NCI-H187 (cell line): Measurements from ENCODE around the gene POPDC2.
"Not testable (repeated sequence)": the region's sequence is repeated elsewhere in the genome, so short reads cannot be mapped to it uniquely, and the experiment has no call there.

Experiments used
- DNase-seq, 2 experiments: peaks; one replicate each; lab custom pipeline; 2025; lab: John Stamatoyannopoulos, UW

POPDC2 gene, protein sequence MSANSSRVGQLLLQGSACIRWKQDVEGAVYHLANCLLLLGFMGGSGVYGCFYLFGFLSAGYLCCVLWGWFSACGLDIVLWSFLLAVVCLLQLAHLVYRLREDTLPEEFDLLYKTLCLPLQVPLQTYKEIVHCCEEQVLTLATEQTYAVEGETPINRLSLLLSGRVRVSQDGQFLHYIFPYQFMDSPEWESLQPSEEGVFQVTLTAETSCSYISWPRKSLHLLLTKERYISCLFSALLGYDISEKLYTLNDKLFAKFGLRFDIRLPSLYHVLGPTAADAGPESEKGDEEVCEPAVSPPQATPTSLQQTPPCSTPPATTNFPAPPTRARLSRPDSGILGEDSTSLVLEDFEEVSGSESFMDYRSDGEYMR

DNA sequence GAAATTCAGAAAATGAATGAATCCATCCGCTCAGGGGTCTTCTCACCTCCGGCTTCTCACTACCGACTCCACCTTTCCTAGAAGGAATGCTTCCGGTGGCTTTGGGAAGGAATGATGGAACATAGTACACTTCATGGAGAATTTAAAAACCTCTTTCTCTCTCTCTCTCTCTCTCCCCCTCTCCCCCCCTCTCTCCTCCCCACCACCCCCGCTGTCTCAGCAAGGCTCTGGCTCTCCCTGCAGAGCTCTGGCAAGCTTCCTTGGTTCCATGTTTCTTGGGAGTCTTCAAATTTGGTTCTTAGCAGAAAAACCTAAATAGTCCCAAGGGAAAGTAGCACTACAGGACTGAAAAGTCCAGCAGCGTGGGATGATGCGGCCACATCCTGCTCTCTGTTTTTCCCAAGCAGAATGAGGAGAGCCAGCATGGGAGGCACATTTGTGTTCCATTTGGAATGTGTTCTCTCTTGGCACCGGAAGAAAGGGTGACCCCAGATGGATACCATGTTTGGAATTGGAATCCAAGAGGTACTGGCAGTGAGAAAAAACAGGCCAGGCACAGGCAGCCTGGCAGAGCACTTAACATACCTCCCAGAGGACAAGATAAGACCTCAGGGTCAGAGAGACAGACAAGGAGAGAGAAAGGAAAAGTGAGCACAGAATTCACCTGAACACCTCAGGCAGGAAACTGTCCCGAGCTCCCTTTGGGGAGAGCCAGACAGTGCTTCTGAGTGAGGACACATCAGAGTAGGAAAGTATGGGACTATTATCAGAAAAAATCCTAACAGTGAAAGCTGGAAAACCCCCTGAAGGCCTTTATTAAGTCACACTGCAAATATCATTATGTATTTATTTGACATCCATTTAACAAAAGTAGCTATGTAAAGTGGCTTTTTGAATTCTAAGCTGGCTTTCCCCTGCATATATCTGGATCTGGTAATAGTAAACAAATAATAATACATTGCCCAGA is at the start of gene POPDC2:
Gene POPDC2, minus strand, starts transcription at position 116 of the 967 bp plus-strand sequence. CDS start 166 bp downstream, outside the sequence.
- no peak for DNase-seq

DNA sequence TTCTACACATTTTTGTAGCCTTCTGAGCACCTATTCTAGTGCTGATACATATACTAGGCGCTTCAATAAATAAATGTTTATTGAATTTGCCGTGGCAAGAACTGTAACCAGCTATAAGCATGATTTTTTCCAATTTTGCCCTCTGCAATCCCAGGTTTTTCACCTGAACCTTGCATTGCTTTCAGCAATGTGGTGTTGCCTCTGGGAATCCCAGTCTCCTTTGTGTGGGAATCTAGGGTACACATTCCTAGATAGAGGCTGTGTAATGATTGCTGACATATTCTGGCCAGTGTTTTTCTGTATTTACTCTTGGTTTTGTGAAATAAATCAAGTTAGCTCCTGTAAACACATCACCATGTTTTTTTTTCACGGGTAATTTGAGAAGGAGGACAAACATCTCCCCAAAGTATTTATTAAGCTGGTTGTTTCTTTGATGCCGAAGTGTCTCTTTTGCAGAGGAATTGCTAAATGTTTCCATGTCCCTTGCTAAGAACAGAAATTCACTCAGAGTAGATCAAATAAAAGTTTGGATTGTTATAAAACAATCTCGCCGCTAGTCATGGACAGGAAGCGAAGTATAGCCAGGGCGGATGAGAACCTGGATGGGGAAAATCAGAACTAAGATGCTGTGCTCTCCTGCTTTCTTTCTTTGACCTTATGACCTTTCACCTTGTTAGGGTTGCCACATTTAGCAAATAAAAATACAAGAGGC is 43.6 kb upstream of the POPDC2 start:
- DNase-seq, result no peak

DNA sequence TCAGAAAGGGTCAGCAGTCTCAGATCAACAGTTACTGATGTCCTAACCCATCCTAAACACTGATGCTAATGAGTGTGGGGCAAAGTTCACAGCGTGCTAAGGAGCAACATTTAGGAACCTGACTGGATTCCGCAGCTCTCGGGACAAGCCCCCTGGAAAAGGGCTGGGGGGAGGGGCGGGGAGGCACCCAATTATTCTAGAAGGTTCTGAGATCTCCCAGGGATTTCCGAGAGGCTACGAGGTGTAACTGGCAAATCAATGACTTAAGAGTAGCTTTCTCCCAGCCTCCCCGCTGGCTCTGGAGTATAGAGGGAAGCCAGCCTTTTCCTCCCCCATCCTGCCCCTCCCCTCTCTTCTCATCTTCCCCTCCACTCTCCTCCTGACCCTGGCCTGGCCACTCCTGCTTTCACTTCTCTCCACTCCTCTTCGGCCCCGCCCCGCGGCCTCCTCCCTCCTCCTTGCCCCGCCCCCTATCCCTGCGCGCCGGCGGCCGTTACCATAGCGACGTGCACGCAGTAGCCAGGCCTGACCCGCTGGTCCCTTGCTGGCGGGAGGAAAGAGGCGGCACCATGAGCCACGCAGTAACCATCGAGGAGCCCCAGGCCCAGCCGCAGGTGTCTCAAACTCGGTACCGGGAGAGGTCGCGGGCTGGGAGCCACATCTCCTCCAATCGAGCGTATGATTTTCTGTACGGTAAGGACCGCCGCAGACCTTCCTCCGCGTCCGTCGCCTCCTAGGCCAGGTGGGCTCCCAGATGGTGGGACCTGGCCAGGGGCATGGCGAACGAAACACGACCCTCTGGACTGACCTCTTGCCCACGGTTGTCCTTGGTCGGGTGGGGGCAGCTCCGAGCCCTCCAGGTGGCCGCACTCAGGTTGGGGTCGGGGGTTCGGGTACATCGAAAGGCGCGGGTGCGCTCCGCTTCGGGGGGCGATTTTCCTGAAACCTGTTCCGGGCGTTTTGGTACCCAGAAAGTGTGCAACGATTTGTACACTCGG is 42.4 kb upstream of the POPDC2 start, which contains the start of gene CFAP91:
Gene CFAP91, plus strand, starts transcription at position 493 of the 998 bp plus-strand sequence. Its CDS starts 77 bp downstream, at position 570.
- DNase-seq, result peak; percentile 84 to 90

DNA sequence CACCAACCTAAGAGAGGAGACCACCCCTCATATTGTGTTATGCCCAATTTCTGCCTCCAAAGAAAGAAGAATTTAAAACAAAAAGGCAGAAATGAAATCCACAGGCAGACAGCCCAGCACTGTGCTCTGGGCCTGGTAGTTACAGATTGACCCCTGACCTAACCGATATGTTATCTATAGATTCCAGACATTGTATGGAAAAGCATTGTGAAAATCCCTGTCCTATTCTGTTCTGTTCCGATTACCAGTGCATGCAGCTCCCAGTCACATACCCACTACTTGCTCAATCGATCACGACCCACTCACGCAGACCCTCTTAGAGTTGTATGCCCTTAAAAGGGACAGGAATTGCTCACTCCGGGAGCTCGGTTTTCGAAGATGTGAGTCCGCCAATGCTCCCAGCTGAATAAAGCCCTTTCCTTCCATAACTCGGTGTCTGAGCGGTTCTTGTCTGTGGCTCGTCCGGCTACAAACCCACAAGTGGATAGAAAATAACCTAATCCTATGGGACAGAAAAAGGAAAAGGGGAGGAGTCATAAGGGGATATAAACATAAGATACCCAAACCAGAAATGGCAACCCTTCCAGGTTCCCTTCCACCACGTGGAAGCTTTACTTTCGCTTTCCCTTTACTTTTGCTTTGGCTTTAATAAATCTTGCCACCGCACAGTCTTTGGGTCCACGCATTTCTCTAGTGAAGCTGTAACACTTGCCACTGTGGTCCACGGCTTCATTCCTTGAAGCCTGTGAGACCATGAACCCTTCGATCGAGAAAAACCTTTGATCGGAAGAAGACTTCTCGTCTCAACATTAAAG is 40.7 kb upstream of the POPDC2 start:
- no peak for DNase-seq

DNA sequence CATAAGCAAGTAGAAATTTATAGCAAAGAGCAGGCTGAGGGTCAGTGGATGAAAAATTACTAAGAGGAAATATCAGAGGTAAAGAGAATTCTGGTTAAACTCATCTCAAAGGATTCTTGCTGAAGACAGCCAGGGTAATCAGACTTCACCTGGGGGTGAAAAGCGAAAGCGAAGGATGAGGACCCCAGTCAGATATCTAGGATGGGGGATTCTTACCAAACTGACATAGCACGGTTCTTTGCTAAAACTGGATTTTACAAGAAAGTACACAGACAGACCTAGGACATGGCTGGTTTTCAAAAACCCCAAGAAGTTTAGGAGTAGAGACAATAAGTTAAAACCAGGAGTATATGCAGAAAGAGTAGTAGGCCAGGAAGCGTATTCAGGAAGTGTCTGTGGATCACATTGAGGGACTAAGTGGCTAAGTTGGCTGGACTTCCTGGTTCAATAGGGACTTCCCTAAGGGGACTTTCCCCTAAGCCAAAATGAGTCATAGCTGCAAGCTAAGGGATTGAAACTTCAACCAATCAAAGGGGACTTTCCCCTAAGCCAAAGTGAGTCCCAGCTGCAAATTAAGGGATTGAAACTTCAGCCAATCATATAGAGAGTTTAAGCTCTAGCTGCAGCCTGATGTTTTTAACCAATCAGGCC is 40.0 kb upstream of the POPDC2 start:
- DNase-seq, result no peak

DNA sequence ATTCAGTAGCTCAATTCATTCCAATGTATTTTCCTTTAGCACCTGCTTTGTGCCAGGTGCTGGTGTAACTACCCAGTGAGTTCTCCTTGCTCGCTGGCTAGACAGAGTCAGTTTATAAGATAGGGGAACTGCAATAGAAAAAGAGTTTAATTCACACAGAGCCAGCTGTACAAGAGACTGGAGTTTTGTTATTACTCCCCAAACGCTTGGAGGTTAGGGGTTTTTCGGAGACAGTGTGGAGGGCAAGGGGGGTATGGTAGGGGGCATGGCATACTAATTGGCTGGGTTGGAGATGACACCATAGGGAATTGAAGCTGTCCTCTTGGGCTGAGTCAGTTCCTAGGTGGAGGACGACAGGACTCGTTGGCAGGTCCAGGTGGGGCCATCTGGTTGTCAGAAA is 37.0 kb upstream of the POPDC2 start:
- DNase-seq, result no peak

DNA sequence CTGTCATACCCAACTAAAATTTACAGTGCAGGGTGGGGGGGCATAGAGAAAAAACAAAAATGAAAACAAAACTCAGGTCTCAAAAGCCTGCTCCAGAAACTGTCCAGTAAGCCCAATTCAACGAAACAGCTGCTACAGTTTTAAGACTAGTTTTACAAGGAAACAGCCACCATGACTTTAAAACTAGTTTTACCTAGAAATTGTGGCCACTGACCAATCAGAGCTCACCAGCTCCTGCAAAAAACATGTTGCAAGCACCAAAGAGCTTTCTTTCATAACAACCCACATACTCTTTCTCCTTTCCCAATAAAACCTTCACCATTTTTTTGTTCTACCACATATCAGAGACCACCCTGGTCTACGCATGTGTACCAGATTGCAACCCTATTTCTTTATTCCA is 35.1 kb upstream of the POPDC2 start:
- DNase-seq, result no peak

DNA sequence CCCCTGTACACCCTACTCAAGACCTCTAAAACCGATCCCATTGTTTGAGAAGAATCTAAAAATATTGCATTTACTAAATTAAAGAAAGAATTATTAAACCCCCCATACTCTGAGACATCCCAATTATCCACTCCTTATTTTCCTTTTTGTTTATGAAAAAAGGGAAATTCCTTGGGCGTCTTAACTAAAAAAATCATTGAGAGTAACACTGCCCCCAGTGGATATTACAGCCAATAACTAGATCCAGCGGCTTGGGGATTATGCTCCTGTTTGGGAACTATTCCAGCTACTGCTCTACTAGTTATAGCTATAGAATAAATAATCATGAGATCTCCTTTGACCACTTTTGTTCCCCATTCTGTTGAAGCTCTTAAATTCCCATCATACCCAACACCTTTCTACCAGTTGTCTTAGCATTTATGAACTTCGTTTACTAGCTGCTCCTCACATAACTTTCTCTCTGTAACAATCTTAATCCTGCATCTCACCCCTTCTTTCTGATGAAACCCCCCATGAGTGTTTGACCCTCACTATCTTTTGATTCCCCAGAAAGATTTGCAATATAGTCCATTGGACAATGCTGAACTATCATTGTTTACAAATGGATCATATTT is 29.8 kb upstream of the POPDC2 start:
- no peak for DNase-seq

DNA sequence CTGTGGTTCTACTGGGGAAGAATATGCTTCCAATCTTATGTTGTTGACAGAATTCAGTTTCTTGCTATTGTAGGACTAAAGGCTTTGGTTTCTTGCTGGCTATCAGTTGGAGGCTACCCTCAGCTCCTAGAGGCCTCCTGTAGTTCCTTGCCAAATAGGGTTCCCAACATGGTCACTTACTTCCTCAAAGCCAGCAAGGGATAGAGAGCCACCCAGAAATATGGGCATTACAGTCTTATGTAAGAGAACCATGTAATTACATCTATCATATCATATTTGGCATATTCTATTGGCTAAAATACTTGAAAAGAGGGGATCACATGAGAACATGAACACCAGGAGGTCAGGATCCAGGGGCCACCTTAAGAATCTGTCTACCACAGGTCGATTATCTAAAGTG is 23.0 kb upstream of the POPDC2 start:
- no peak for DNase-seq

DNA sequence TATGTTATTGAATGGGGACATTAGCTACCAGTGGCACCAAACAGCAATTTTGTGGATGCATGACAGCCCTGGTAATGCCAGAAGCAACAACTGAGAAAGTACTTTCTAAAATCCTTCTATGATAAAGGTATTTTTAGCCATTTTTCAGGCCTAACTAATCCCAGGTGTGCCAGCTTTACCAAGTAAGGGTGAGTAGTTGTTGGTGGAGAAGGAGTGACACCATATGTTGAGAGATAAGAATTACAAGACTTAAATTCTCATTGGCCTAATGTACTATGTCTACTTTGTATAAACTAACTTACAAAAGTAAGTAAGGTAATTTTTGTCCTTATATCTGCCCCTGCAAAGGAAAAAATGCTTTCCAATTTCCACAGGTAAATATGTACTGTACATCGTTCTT is 20.9 kb upstream of the POPDC2 start:
- no peak for DNase-seq

DNA sequence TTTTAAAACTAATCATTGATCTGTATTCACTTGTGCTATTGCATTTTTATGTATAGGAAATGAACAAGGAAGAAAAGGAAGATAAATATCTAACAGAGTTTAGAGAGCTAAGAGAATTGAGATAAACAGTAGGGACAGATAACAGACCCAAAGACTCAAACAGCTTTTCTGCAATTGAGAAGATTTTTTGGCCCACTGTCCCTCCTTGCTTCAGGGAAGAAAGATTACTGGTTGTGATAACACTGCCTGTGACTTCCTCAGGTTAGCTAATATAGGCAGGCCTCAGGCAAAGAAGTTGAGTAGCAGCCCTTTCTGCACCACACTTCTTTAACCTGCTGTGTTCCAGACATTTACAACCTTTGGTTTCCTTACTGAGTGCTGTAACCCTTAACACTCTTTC is 19.5 kb upstream of the POPDC2 start:
- DNase-seq, result no peak

DNA sequence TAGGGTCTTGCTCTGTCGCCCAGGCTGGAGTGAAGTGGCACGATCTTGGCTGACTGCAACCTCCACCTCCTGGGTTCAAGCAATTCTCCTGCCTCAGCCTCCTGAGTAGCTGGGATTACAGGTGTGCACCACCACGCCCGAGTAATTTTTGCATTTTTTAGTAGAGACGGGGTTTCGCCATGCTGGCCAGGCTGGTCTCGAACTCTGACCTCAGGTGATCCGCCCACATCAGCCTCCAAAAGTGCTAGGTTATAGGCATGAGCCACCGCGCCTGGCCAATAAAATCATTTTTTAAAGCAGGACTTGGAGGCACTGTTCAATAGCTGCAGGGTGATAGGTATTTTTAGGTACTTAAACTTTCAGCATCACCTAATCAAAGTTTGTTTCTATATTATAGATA is 17.8 kb upstream of the POPDC2 start:
- DNase-seq, result not testable (repeated sequence)

DNA sequence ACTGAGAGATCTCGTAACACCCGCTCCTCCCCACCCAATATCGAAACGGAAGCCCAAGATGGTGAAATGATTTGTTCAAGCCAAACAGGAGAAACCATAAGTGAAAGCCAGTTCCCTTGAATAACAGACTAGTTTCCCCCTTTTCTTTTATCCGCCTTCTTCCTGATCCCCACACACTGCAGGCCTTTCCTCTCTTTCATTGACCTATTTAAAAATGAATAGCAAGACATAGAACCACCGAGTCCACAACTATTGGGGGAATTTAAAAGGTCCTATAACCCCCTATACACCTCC is 17.2 kb upstream of the POPDC2 start:
- DNase-seq, result no peak

DNA sequence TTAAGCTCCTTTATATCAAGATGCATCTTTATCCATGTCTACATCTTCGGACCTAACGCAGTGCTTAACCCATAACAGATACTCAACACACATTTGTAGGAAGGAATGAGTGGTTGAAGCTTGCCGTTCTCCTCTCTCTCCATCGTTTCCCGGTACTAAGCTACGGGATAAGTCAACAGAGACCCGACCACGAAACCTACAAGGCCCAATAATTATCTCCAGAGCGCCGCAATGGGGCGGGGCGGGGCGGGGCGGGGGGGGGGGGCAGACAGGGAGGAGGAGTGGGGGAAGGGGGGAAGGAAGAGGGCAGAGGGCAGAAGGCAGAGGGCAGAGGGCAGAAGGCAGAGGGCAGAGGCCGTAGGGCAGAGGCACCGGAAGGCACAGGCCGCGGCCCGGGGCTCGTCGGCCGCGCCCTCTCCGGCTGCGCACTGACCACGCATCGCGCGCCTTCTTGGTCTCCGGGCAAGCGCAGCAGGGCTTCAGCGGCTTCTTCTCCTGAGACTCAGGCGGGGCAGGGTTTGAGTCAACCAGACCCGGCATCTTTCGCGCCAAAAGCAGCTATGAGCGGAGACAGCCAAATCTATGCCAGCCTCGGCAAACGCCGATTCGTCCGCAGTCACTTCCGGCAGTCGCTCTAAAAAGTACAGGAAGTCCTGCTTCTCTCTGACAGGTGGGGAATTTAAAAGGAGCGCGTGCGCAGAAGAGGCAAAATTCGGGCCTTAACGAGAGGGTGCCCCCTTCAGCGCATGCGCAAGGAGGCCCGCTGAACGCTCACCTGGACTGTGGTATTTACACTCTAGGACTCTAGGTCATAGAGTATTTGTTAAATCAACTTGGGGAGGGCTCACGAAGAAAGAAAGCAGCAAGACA is 16.6 kb upstream of the POPDC2 start, which contains the start of gene COX17:
Gene COX17, minus strand, starts transcription at position 636 of the 870 bp plus-strand sequence. Its CDS starts 96 bp downstream, at position 540.
- peak; percentile 96 for DNase-seq

DNA sequence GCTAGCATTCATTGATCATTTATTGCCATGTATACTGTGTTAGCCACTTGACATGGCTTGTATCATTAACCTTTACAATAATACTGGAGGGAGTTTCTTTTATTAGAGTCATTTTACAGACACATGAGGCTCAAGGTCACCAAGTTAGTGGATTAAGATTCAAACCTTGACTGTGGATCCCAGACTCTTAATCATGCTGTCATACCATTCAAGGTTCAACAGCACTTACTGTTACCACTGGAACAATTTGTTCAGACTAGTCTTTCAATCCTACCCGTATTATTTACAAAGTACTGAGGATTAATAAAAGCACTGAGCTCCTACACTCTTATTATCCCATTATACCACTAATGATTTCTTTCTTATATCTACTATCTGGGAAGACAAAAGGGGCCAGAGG is 15.6 kb upstream of the POPDC2 start:
- no peak for DNase-seq

DNA sequence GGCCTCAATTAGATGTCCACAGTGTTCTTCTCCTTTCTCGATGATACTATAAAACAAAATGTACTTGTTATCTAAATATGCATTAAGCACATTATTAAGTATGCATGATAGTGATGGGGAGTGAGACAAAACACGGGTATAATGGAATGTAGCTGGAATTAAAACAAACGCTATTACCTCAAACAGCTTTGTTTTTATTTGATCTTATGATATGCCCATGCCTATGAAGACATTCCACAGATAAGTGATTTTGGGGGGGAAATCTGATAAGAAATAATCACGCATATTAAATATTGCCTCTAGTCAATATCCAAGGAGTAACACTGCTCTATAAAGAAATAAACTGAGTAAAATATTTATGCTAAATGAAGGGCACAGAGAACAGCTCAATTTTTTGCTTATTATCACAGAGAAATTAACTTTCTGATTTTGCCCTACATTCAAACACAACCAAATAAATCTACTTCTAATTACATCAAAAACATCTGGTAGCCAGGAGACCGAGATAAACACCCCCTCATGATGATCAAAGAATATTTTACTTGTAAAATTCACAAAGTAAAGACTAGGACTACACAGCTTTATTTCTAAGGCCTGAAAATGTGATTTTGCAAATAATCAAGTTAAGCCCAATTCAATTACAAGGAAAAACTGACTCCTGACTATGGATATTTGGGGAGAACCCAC is 14.9 kb upstream of the POPDC2 start:
- no peak for DNase-seq

DNA sequence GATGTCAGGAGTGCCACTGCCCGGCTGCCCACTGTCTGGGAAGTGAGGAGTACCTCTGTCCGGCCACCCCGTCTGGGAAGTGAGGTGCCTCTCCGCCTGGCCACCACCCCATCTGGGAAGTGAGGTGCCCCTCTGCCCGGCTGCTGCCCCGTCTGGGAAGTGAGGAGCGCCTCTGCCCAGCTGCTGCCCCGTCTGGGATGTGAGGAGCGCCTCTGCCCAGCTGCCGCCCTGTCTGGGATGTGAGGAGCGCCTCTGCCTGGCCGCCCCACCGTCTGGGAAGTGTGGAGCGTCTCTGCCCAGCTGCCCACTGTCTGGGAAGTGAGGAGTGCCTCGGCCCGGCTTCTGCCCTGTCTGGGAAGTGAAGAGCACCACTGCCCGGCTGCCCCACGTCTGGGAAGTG is 13.5 kb upstream of the POPDC2 start:
- DNase-seq, result no peak

DNA sequence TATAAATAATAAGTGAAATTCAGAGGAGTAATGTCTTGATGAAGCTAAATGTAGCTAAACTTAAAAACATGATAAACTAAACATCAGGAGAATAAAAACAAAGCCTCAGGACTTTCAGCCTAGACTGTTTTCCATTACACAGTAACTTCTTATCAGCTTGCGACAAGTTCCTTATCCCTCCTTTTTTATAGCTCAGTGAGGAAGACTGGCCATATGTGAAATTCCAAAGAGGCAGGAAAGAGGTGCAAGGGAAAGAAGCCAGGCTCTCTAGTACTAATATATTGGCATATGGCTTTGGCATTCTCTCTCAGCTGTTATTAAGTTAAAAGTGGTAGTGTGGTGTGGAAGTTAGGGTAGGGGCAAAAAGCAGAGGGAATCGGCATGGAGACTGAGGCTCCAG is 12.4 kb upstream of the POPDC2 start:
- no peak for DNase-seq
